IMR-90 (cell line): Measurements from ENCODE around the gene ADAMTS17. TPM values are rescaled to one million over a fixed set of nuclear protein-coding genes. Genes with fewer than 3 reads are reported as not detected.

ENCODE experiments used
- ATAC-seq: fragments of 200-7000 bp; cut with Tn5 transposase; 2 replicates; pipeline ENCODE4 v1.9.1; 2020; ENCODE audit warnings: low read depth, mild to moderate bottlenecking, moderate library complexity
- BruUV-seq: library from RNA; stranded (reverse); fragments of 400-500 nt; replicated peaks from 2 replicates; lab custom pipeline; 2021; lab: Mats Ljungman, UMichigan
- CTCF ChIA-PET: fragments of 300-600 bp; formaldehyde crosslinking; extraction: SDS; loops from one replicate; lab custom pipeline; 2021; ENCODE audit warnings: antibody characterized with exemption; lab: Yijun Ruan, JAX
- POLR2A ChIA-PET: fragments of 300-600 bp; sonication (Branson Sonifier 250); formaldehyde crosslinking; loops from one replicate; lab custom pipeline; 2022; ENCODE audit warnings: antibody characterized with exemption; ENCODE audit not compliant: unreplicated experiment; lab: Charles Lee
- DNase-seq: peaks from one replicate; pipeline ENCODE4 v3.0.0; 2013
- H2AFZ ChIP-seq: replicated peaks from 2 replicates; pipeline ENCODE3; 2013; ENCODE audit warnings: low read length, mild to moderate bottlenecking; ENCODE audit not compliant: poor library complexity
- H2AK5ac ChIP-seq: 2 replicates; pipeline ENCODE4 v1.6.1; 2013; ENCODE audit warnings: low read depth, low read length, inconsistent platforms
- H2AK9ac ChIP-seq: replicated peaks from 2 replicates; pipeline ENCODE3; 2013; ENCODE audit warnings: mild to moderate bottlenecking, low read depth, low read length, moderate library complexity; ENCODE audit not compliant: poor library complexity
- H2BK120ac ChIP-seq: 2 replicates; pipeline ENCODE4 v1.6.1; 2013; ENCODE audit warnings: low read depth, low read length, inconsistent platforms
- H2BK15ac ChIP-seq: 3 replicates; pipeline ENCODE4 v1.6.1; 2013; ENCODE audit warnings: low read depth, low read length, inconsistent platforms
- H2BK20ac ChIP-seq: 2 replicates; pipeline ENCODE4 v1.6.1; 2013; ENCODE audit warnings: low read depth, mild to moderate bottlenecking, inconsistent platforms, low read length, moderate library complexity
- H2BK5ac ChIP-seq: 2 replicates; pipeline ENCODE4 v1.6.1; 2013; ENCODE audit warnings: mild to moderate bottlenecking, low read depth, low read length, inconsistent platforms; ENCODE audit not compliant: poor library complexity, severe bottlenecking
- H3K14ac ChIP-seq: replicated peaks from 2 replicates; pipeline ENCODE4 v1.6.1; 2013; ENCODE audit warnings: low read depth, low read length, inconsistent platforms
- H3K18ac ChIP-seq: 2 replicates; pipeline ENCODE4 v1.6.1; 2013; ENCODE audit warnings: low read depth, low read length, control low read depth
- H3K23ac ChIP-seq: 2 replicates; pipeline ENCODE4 v1.6.1; 2013; ENCODE audit warnings: low read depth, low read length, inconsistent platforms
- H3K27ac ChIP-seq: 2 replicates; pipeline ENCODE4 v1.5.1; 2013; ENCODE audit warnings: mild to moderate bottlenecking, control low read depth, low read length; ENCODE audit not compliant: insufficient read depth
- H3K27me3 ChIP-seq: 2 replicates; pipeline ENCODE4 v1.6.1; 2013; ENCODE audit warnings: low read length; ENCODE audit not compliant: control insufficient read depth, insufficient read depth
- H3K36me3 ChIP-seq: 2 replicates; pipeline ENCODE4 v1.6.1; 2013; ENCODE audit warnings: low read length, mixed read lengths; ENCODE audit not compliant: control insufficient read depth, insufficient read depth
- H3K4ac ChIP-seq: 2 replicates; pipeline ENCODE4 v1.6.1; 2013; ENCODE audit warnings: low read depth, low read length, inconsistent platforms
- H3K4me1 ChIP-seq: 2 replicates; pipeline ENCODE4 v1.6.1; 2013; ENCODE audit warnings: low read length, mixed read lengths; ENCODE audit not compliant: control insufficient read depth, insufficient read depth
- H3K4me2 ChIP-seq: 2 replicates; pipeline ENCODE4 v1.6.1; 2013; ENCODE audit warnings: low read depth, mild to moderate bottlenecking, control low read depth, low read length, moderate library complexity
- H3K4me3 ChIP-seq: 2 replicates; pipeline ENCODE4 v1.5.1; 2013; ENCODE audit warnings: low read depth, mild to moderate bottlenecking, control low read depth, low read length, moderate library complexity; ENCODE audit not compliant: insufficient read depth
- H3K56ac ChIP-seq: 2 replicates; pipeline ENCODE4 v1.6.1; 2013; ENCODE audit warnings: low read length, inconsistent platforms; ENCODE audit not compliant: insufficient read depth; ENCODE audit errors: extremely low read depth
- H3K79me1 ChIP-seq, 2 experiments: 2 replicates each; pipeline ENCODE4 v1.6.1; 2013; ENCODE audit warnings: low read length in 2 of 2, inconsistent platforms in 1 of 2, low read depth in 1 of 2
- H3K9ac ChIP-seq: 2 replicates; pipeline ENCODE4 v1.6.1; 2013; ENCODE audit warnings: low read depth, low read length, control low read depth
- H3K9me1 ChIP-seq: 2 replicates; pipeline ENCODE4 v1.6.1; 2013; ENCODE audit warnings: low read length, inconsistent platforms; ENCODE audit not compliant: insufficient read depth
- H3K9me3 ChIP-seq: 2 replicates; pipeline ENCODE4 v1.6.1; 2013; ENCODE audit warnings: low read length; ENCODE audit not compliant: control insufficient read depth, insufficient read depth
- H4K20me1 ChIP-seq: 2 replicates; pipeline ENCODE4 v1.6.1; 2013; ENCODE audit warnings: low read length, inconsistent platforms; ENCODE audit not compliant: insufficient read depth
- H4K5ac ChIP-seq: 2 replicates; pipeline ENCODE4 v1.6.1; 2013; ENCODE audit warnings: mild to moderate bottlenecking, low read depth, low read length, control low read depth
- H4K8ac ChIP-seq, 2 experiments: 2 replicates each; pipeline ENCODE4 v1.6.1; 2013; ENCODE audit warnings: low read depth in 2 of 2, low read length in 2 of 2, control low read depth in 1 of 2, inconsistent platforms in 1 of 2
- H4K91ac ChIP-seq: 2 replicates; pipeline ENCODE4 v1.6.1; 2013; ENCODE audit warnings: low read depth, low read length, inconsistent platforms; ENCODE audit not compliant: insufficient read depth
- BHLHE40 ChIP-seq: fragments of 150-350 bp; IDR thresholded peaks from 2 replicates; pipeline ENCODE4 v1.6.1; 2016; ENCODE audit warnings: mild to moderate bottlenecking, low read depth, low read length
- CEBPB ChIP-seq: IDR thresholded peaks from 2 replicates; pipeline ENCODE4 v1.6.1; 2012; ENCODE audit warnings: low read depth, low read length, improper control_type of control experiment
- CHD1 ChIP-seq: IDR thresholded peaks from 2 replicates; pipeline ENCODE4 v1.6.1; 2012; ENCODE audit warnings: low read depth, low read length, improper control_type of control experiment
- FOS ChIP-seq: fragments of 150-350 bp; IDR thresholded peaks from 2 replicates; pipeline ENCODE4 v1.6.1; 2016; ENCODE audit warnings: low read depth, low read length
- MAFK ChIP-seq: IDR thresholded peaks from 2 replicates; pipeline ENCODE4 v1.6.1; 2012; ENCODE audit warnings: low read depth, low read length, improper control_type of control experiment
- MAZ ChIP-seq: IDR thresholded peaks from 2 replicates; pipeline ENCODE4 v1.6.1; 2012; ENCODE audit warnings: low read depth, mild to moderate bottlenecking, low read length, improper control_type of control experiment, moderate library complexity, borderline replicate concordance
- MXI1 ChIP-seq: IDR thresholded peaks from 2 replicates; pipeline ENCODE4 v1.6.1; 2012; ENCODE audit warnings: low read depth, mild to moderate bottlenecking, low read length, moderate library complexity, borderline replicate concordance
- POLR2A ChIP-seq: IDR thresholded peaks from 2 replicates; pipeline ENCODE4 v1.6.1; 2012; ENCODE audit warnings: mild to moderate bottlenecking, low read depth, low read length
- RAD21 ChIP-seq: IDR thresholded peaks from 2 replicates; pipeline ENCODE4 v1.6.1; 2012; ENCODE audit warnings: low read length, improper control_type of control experiment
- RCOR1 ChIP-seq: IDR thresholded peaks from 2 replicates; pipeline ENCODE4 v1.6.1; 2012; ENCODE audit warnings: mild to moderate bottlenecking, low read length, improper control_type of control experiment; ENCODE audit not compliant: insufficient replicate concordance
- RFX5 ChIP-seq: IDR thresholded peaks from 2 replicates; pipeline ENCODE4 v1.8.0; 2012; ENCODE audit warnings: low read depth, mild to moderate bottlenecking, low read length, moderate library complexity
- SMC3 ChIP-seq: fragments of 150-350 bp; IDR thresholded peaks from 2 replicates; pipeline ENCODE4 v1.6.1; 2016; ENCODE audit warnings: low read depth, mild to moderate bottlenecking, antibody characterized with exemption, low read length, moderate library complexity
- WGBS, 2 experiments: methylation state at CpG; one replicate each; pipeline versions ENCODE4 v1.1.5 to v1.1.7; 2013; ENCODE audit warnings: missing lambda C conversion rate in 2 of 2; ENCODE audit not compliant: insufficient read length in 1 of 2; ENCODE audit errors: extremely low coverage in 2 of 2; 5-methylcytosine and 5-hydroxymethylcytosine counted together
- dilution Hi-C: fragments of 300-500 bp; cut with HindIII; formaldehyde crosslinking; loops from one replicate; pipeline ENCODE4 v1.14.3; 2018; ENCODE audit warnings: low sequenced_read_pairs; ENCODE audit not compliant: unreplicated experiment
- in situ Hi-C: fragments of 300-500 bp; cut with MboI; formaldehyde crosslinking; loops from 3 replicates; pipeline ENCODE4 v1.14.3; 2019; ENCODE audit warnings: low sequenced_read_pairs, inconsistent platforms, mixed read lengths
- intact Hi-C: fragments of 100-400 bp; cut with micrococcal nuclease; formaldehyde crosslinking; loops from 2 replicates; pipeline ENCODE4 v1.10.0; 2022
- polyA plus RNA-seq, 3 experiments: library from polyadenylated mRNA; depleted of rRNA; stranded (reverse); fragments of >200 nt; gene quantifications; 2 replicates each; pipeline ENCODE4 v1.2.3, GENCODE V29; 2012; ENCODE audit warnings: low replicate concordance in 1 of 3
- total RNA-seq: library from RNA; depleted of rRNA; stranded (reverse); fragments of >200 nt; gene quantifications from 2 replicates; pipeline ENCODE4 v1.2.3, GENCODE V29; 2012
- TF ChIP-seq, protein P1 (sequence below): fragments of 150-350 bp; IDR thresholded peaks from 2 replicates; pipeline ENCODE4 v1.6.1; 2016; ENCODE audit warnings: low read depth, mild to moderate bottlenecking, low read length, moderate library complexity, borderline replicate concordance
- TF ChIP-seq, protein P2 (sequence below): fragments of 150-350 bp; IDR thresholded peaks from 2 replicates; pipeline ENCODE4 v1.6.1; 2017; ENCODE audit warnings: mild to moderate bottlenecking, antibody characterized with exemption, low read length, low read depth
- TF ChIP-seq, protein P3 (sequence below): conservative IDR thresholded peaks from 2 replicates; pipeline ENCODE4 v1.5.1; 2012; ENCODE audit warnings: mild to moderate bottlenecking, low read depth, low read length, improper control_type of control experiment

The ADAMTS17 gene
- total and polyA plus RNA-seq, 2 of the 4 experiments (the other 2 are of a cell fraction), result 0.03 TPM; not detected in 1

DNA sequence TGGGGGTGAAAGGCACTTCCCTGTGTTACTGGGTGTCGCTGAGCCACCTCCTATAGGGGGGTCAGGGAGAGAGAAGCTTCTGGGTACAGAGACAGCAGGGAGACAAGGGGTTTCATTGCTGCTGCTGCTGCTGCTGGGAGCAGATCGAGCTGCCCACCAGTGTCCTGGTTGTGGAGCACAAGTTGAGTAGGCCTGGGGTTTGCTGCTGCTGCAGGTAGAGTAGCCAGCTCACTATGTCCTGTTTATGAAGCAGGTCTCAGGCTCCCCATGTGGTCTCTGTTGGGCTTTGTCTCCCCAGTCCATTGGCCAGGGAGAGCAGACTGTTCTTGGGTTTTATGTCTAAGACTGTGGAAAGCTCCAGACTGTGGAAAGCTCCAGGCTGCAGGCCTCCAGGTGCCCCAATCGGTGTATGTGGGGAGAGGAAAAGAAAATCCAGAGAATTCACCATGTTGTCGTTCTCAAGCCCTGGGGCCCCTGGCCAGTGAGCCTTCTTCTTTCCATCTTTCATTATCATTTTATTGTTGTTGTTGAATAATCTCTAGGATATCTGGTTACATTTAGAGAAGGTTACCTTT is 157.8 kb downstream of the ADAMTS17 start:
- no peaks in the 10 kb centered on the region for H3K9me1 ChIP-seq
- H3K4ac ChIP-seq, result no peak overlapping the region
- CTCF ChIA-PET, result no interaction called here
- H4K91ac ChIP-seq, result no peak overlapping the region
- dilution Hi-C loops, result no loop called here
- TF ChIP-seq MAZ (no peak), MXI1 (no peak), POLR2A (no peak), BHLHE40 (no peak), MAFK (no peak), CHD1 (no peak), SMC3 (no peak), RCOR1 (no peak), CEBPB (no peak), FOS (no peak), RAD21 (no peak), RFX5 (no peak)
- TF ChIP-seq, protein P1, sequence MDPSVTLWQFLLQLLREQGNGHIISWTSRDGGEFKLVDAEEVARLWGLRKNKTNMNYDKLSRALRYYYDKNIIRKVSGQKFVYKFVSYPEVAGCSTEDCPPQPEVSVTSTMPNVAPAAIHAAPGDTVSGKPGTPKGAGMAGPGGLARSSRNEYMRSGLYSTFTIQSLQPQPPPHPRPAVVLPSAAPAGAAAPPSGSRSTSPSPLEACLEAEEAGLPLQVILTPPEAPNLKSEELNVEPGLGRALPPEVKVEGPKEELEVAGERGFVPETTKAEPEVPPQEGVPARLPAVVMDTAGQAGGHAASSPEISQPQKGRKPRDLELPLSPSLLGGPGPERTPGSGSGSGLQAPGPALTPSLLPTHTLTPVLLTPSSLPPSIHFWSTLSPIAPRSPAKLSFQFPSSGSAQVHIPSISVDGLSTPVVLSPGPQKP, result no peak
- TF ChIP-seq, protein P2, sequence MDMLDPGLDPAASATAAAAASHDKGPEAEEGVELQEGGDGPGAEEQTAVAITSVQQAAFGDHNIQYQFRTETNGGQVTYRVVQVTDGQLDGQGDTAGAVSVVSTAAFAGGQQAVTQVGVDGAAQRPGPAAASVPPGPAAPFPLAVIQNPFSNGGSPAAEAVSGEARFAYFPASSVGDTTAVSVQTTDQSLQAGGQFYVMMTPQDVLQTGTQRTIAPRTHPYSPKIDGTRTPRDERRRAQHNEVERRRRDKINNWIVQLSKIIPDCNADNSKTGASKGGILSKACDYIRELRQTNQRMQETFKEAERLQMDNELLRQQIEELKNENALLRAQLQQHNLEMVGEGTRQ, result no peak
- TF ChIP-seq, protein P3, sequence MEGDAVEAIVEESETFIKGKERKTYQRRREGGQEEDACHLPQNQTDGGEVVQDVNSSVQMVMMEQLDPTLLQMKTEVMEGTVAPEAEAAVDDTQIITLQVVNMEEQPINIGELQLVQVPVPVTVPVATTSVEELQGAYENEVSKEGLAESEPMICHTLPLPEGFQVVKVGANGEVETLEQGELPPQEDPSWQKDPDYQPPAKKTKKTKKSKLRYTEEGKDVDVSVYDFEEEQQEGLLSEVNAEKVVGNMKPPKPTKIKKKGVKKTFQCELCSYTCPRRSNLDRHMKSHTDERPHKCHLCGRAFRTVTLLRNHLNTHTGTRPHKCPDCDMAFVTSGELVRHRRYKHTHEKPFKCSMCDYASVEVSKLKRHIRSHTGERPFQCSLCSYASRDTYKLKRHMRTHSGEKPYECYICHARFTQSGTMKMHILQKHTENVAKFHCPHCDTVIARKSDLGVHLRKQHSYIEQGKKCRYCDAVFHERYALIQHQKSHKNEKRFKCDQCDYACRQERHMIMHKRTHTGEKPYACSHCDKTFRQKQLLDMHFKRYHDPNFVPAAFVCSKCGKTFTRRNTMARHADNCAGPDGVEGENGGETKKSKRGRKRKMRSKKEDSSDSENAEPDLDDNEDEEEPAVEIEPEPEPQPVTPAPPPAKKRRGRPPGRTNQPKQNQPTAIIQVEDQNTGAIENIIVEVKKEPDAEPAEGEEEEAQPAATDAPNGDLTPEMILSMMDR, result no peak
- no peak overlapping the region for H3K9ac ChIP-seq
- DNase-seq, result no peak
- H3K9me3 ChIP-seq, result peaks cover 31% of the 10 kb centered on the region
- no peaks in the 10 kb centered on the region for H3K79me1 ChIP-seq
- H3K27ac ChIP-seq, result no peak overlapping the region
- POLR2A ChIA-PET, result no interaction called here
- BruUV-seq, result no TSS peak
- in situ Hi-C loops, result no loop called here
- no peak overlapping the region for H2BK120ac ChIP-seq
- H2BK15ac ChIP-seq, result no peak overlapping the region
- H2AK9ac ChIP-seq, result no peak overlapping the region
- H2BK20ac ChIP-seq, result no peak overlapping the region
- H2AK5ac ChIP-seq, result no peak overlapping the region
- H4K8ac ChIP-seq, result no peak overlapping the region
- no peak for ATAC-seq
- no peak overlapping the region for H3K4me2 ChIP-seq
- H3K4me1 ChIP-seq, result no peaks in the 10 kb centered on the region
- no peaks in the 10 kb centered on the region for H4K20me1 ChIP-seq
- peak overlapping the region; percentile 33 for H2AFZ ChIP-seq
- no CpG with 5 or more reads among the region's 4 CpGs for WGBS, 2 experiments
- no peak overlapping the region for H3K56ac ChIP-seq
- H3K23ac ChIP-seq, result no peak overlapping the region
- no peaks in the 10 kb centered on the region for H3K27me3 ChIP-seq
- H4K5ac ChIP-seq, result no peak overlapping the region
- H2BK5ac ChIP-seq, result no peak overlapping the region
- no peak overlapping the region for H3K18ac ChIP-seq
- H3K36me3 ChIP-seq, result no peaks in the 10 kb centered on the region
- H3K14ac ChIP-seq, result no peak overlapping the region
- H3K4me3 ChIP-seq, result no peak overlapping the region
- intact Hi-C loops, result no loop called here
